ENCODE data around the gene INSRR.

INSRR gene

DNA sequence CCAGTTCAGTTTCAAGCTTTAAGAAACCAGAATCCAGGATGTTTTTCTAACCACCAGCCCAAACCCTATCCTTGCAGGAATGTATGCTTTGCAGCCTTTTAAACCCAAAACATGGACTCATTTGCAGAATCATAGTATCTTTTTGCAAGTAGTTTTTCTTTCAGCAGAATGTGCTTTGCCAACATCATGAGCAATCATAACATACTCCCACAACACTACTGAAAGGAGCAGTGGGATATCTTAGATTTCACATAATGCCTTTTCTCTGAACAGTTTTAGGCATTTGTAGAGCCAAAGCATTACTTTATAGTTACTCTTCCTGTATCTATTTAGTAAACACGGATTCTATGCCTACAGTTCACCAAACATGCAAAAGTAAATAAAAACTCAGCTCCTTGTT is 32.3 kb downstream of the INSRR start:
- no peak for DNase-seq (ENCODE audit: low spot score)

DNA sequence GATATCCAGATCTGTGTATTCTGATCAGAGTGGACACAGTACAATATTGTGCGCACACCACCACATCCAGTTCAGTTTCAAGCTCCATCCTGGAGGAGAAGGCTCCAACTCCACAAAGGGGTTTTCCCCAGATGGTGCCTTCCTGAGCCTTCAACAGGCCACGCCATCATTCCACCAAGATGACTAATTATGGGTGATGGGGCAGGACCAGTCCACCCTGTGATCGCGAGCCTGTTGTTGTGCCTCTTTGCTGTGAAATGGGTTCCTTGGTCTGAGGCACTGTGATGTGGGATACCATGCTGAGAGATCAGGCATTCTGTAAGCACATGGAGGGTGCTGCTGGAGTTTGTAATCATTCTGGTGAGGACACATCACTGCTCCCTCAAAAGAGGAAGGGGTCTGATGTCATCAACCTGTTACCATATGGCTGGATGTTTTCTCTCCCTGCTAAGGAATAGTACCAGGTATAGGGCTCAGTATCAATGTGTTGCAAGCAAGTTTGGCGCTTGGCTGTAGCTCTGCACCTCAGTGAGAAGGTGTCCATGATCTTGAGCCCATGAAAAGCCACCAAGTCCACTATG is 35.6 kb downstream of the INSRR start:
- DNase-seq (ENCODE audit: low spot score) = no peak

DNA sequence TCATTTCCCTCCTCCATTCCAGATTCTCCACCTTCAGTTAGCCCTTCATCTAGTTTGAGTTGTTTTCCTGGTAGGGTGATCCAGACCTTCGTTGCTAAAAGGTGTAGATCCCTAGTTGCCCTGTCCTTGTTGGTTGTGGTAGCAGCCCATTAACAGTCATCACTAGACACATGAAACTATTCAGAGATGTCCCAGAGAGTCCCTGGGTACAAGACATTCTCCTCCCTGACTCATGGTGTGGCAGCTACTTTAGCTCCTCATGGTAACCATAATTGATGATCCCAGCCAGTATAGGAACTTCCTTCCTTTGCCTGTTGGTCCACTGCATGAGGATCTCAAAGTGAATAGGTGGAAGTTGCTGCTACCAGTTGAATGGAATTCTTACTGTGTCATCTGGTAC is 36.2 kb downstream of the INSRR start:
- DNase-seq (ENCODE audit: low spot score) = no peak

DNA sequence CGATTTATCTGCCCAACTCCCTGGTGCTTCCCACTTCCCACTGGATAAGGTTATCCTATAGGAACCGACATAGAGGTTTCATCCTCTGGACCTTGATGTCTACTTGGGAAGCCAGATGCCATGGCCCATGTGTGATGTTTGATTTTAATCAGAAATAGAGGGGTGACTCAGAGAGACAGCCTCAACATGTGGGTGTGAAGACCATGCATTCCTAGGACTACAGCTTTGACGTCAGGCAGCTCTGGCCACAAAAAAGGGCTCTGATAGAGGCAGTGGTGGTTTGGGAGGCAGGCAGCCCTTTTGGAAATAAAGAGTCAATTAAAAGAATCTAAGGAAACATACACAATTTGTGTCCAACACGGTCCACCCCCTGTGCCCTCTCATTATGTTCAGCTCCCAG is 37.1 kb downstream of the INSRR start:
- peak; percentile 48 for DNase-seq (ENCODE audit: low spot score)

DNA sequence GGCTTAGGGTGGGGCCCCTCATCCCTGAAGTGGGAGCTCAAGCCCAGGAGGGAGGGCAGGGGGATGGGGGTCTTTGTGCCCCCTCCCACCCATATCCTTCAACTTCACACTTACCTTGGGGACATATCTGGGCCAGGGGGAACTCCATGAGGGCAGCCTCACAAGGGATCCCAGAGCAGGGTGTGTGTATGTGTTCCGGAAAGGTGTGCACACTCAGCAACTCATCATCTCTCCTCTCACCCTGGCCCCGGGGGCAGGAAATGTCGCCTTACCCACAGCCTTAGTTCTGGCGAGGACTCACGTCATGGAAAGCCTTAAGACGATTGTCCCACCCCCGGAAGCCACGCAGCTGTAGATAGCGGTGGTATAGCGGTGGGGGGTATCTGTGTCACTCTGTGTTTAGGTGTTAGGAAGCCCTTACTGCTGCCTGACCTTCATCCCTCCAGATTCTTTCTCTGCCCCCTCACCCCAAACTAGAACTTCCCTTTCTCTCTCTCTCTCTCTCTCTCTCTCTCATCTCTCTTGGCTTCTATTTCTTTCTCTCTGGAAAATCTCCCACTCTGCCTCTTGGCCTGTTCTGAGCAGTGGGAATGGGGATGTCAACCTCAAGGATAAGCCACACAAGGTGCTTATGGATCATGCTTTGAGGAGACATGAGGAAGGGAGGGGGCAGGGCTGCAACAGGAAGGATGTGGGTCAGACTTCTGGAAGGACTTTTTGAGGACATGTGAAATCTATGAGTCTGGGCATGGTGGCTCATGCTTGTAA is 42.2 kb downstream of the INSRR start, which contains the start of gene SH2D2A:
TSS of gene SH2D2A (minus strand) at position 288 of the 768 bp plus-strand sequence. CDS start at position 148, 140 bp downstream.
- no peak for DNase-seq (ENCODE audit: low spot score)

DNA sequence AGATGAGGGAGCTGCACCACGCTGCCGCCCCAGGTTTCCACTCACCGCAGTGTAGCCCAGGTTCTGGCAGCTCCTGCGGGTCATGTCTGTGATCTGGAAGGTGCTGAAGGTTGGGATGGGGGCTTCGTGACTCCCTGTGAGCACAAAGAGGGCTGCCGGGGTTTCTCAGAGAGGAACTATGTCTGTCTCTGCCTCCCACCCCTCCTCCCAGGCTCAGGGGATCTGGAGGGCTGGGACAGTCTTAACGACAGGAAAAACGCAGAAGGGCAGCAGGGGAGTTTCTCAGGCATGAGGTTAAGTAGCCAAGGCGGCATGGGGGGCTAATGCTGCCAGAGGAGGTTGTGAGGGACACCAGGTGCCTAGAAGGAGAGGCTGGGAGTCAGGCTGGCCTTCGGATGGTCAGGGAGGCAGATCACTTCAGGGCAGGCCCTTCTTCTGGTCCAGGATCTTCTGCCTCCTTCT is 42.9 kb downstream of the INSRR start:
- no peak for DNase-seq (ENCODE audit: low spot score)

DNA sequence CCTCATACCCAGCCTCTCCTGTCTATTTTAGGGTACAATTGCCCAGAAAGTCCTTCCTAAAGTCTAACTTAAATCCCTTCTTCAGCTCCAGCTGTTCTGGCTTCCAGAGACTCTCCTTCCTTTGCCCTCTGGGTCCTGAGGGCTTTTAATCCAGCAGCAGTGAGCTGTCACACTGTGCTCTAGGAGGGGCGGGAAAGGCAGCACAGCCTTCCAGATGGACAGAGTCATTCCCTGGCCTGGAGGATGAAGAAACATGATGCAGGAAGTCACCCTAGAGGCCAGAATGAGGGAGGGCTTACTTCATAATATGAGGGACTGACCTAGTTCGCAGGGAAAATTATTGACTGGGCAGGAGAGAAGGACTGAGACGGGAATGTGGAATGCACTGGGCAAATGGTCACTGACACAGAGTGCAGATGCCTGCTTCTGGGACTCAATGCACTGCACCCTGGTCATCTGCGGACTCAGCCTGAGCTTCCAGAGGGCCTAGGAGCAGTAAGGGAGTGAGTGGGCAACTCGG is 43.5 kb downstream of the INSRR start:
- no peak for DNase-seq (ENCODE audit: low spot score)

DNA sequence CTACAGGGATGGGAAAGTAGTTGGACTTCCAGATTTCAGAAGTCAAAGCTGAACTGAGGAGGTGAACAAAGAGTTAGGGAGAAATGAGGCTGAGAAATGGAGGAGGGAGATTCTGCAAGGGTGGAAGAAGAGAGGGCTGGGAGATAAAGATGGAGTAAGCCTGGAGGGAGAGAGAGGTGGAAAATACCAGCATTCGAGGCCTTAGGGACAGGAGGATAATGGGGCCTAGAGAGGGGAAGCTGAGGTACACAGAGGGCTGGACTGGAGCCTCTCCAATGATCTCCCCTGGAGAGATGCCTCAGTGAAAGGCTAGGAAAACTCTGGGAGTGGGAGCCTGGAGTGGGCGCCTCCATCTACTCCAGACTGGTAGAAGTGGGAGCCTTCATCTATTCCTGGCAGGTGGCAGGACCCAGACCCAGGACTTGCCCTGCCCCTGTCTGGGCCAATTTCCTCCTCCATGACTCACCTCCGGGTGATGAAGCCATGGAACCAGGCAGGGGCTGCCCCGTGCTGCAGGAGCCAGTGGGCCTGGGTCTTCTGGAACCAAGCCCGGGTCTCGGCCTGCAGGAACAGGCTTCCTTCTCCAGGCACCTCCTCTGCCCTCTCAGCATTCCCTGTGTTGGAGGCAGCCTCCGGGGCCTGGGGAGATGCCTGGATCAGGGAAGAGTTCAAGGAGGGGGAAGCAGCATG is 44.2 kb downstream of the INSRR start:
- no peak for DNase-seq (ENCODE audit: low spot score)

DNA sequence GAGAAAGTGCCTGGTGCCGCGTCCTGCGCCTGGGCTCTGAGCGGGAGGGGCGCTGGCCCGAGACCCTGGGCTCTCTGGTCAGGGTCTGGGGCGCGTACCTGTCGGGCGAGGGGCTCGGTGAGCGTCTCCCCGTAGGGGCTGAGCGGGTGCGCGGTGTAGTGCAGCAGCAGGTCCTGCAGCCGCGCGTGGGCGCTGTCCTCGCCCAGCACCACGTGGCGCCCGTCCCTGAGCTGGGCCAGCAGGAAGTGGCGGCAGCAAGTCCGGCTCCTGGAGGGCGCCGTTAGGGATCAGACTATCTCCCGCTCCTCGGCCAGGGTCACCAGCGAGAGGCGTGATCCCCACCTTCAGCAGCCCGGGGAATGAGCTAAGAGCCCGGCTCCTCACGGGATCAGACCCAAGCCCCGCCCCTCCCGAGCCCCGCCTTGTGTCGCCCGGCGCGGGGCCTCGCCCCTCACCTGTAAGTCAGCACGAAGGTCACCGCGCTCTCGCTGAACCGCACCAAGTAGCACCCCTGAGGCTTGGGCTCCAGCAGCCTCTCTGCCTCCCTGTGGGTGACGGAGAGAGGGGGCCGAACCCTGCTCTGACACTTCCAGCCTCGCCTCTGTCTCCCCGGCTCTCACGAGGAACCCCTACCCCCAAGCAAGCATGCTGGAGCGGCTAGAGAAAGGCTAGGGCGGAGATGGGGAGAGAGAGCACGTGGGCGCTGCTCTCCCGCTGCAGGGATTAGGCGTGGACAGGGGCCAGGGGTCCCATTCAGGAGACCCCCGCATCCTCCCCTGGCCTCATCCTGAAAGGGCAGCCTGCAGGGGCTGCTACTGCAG is 45.0 kb downstream of the INSRR start:
- peak; percentile 54 for DNase-seq (ENCODE audit: low spot score)

DNA sequence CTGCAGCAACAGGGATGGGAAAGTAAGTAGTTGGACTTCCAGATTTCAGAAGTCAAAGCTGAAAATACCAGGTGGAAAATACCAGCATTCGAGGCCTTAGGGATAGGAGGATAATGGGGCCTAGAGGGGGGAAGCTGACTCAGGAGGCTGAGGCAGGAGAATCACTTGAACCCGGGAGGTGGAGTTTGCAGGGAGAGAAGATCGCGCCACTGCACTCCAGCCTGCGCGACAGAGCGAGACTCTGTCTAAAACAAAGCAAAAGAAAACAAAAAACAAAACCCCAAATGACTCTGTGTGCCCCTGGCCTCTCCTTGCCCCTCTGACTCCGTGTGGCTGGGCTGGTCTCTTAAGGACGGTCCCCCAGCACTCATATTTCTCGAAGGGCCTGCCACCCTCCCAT is 45.6 kb downstream of the INSRR start:
- DNase-seq (ENCODE audit: low spot score) = no peak

DNA sequence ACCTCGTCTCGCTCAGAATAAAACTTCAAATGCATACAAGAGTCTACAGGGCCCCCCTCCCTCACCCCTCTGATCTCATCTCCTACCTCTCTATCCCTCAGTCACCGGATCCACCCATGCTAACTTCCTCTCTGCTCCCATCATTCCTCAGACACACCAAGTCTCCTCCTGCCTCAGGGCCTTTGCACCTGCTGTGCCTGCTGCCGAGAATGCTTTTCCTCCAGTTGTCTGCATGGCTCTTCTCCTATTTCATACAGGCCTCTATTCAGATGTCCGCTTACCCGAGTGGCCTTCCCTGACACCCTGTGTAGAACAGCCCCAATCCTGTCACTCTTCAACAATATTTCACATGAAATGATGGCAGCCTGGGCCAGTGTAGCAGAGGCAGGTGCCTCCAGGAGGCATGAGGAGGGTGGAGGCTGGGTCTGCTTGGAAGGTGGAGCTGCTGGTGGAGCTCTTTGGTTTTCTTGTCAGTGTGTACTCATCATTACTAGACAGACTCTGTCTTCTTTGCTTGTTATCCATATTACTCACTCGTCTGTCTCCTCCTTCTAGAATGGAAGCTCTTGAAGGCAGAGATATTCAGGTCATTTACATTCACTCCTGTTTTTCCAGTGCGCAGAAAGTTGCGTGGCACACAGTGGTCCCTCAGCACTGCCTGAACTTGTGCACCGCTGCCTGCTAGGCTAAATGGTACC is 46.5 kb downstream of the INSRR start:
- no peak for DNase-seq (ENCODE audit: low spot score)

DNA sequence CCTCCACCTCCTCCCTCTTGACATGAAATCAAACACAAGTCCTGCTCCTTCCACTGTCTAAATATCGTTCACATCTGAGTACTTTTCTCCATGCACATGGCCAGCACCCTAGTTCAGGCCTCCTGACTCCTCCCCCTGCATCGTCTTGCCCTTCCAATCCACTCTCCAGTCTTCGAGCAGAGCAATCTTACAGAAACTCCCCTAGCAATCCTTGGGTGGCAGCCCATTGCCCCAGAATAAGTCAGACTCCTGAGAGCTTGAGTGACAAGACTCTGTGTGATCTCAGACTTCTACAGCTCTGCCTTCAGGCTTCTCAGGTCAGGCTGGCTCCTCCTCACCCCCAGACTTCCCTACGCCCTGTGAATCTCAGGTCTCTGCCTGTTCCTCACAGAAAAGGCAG is 47.7 kb downstream of the INSRR start:
- DNase-seq (ENCODE audit: low spot score) = no peak

DNA sequence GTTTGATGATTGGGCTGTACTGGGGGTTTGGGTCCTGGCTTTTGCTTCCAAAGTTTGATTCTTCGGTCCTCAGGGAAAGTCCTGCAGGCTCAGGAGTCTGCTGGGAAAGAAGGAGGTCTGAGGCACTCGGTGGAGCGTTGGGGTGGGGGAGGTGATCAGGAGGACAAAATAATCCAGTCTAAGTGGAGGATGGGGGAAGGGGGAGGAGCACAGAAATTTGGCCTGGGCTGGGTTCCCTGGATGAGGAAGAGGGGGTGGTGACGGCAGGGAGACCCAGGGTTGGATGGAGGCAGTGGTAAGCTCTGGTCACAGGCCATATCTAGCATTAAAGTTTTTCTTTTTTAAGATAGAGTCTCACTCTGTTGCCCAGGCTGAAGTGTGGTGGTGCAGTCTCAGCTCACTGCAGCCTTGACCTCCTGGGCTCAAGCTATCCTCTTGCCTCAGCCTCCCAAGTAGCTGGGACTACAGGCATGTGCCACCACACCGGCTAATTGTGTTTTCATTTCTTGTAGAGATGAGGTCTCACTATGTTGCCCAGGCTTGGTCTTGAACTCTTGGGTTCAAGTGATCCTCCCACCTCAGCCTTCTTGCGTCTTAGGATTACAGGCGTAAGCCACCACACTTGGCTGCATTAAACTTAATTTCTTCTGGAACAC is 49.1 kb downstream of the INSRR start:
- DNase-seq (ENCODE audit: low spot score) = no peak

DNA sequence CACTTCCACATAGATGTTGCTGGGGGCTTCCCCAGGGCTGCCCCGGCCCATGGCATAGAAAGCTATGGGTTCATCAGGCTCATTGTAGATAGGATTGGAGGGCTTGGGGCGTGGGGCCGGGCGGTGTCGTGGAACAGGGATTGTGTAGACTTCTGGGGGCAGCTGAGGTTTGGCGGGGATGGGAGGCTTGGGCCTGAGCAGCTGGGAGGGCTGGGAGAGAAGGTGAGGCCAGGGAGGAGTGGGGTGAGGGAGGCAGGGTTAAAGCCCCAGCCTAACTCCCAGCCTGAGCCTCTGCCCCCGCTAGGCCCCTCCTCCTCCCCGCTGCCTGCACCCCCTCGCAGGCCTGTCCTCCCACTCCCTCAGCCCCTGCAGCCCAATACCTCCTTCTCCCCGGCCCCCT is 49.6 kb downstream of the INSRR start:
- no peak for DNase-seq (ENCODE audit: low spot score)

DNA sequence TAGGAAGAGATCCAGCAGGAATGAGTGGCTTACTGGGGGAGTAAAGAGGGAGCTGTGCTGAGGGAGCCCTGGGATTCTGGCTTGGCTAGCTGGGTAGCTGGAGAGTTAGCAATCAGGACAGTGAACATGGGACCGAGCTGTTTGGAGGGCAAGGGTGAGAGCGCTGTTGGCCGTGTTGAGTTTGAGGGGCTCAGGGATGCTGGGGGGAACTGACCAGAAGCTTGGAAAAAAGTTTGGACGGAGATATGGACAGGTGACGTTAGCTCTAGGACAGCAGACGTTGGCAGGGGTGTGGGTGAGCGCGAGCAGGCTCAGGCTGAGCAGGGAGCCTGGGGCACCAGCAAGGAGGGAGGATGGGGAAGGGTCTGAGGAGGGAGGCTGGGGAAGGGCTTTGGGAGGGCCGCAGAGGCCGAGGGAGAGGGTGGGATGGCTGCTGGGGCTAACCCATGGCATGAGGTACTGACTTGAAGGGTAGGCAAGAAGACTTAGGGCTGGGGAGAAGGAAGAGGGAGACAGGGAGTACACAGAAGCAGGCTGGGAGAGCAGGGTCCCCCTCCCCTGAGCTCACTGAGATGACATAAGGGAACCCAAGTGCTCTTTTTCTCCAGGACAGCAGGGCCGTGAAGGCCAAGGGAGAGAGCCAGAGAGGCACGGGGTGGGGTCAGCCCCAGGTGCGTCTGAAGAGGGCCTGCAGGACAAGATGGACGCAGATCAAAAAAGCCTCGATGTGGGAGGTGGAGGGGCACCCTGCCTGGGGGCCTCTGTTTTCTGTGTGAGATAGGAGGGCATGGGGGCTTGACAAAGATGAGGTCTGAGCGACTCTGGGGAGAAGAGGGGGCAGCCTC is 50.5 kb downstream of the INSRR start:
- DNase-seq (ENCODE audit: low spot score) = no peak

DNA sequence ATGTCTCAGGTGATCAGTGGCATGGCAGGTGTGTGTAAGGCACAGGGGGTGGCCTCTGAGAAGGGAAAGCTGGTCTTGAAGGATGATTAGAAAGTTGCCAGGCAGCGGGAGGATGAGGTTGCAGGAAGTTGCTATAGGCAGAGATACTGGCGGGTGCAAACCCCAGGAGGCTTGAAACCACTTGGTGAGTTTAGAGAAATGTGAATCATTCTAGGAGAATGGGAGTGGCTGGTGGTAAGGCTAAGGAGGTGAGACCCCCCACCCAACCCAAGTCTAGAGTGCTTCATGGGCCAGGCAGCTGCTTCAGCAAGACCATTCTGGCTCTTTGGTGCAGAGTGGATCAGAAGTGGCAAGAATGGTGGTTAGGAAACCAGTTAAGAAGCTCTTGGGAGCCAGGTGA is 51.3 kb downstream of the INSRR start:
- no peak for DNase-seq (ENCODE audit: low spot score)

DNA sequence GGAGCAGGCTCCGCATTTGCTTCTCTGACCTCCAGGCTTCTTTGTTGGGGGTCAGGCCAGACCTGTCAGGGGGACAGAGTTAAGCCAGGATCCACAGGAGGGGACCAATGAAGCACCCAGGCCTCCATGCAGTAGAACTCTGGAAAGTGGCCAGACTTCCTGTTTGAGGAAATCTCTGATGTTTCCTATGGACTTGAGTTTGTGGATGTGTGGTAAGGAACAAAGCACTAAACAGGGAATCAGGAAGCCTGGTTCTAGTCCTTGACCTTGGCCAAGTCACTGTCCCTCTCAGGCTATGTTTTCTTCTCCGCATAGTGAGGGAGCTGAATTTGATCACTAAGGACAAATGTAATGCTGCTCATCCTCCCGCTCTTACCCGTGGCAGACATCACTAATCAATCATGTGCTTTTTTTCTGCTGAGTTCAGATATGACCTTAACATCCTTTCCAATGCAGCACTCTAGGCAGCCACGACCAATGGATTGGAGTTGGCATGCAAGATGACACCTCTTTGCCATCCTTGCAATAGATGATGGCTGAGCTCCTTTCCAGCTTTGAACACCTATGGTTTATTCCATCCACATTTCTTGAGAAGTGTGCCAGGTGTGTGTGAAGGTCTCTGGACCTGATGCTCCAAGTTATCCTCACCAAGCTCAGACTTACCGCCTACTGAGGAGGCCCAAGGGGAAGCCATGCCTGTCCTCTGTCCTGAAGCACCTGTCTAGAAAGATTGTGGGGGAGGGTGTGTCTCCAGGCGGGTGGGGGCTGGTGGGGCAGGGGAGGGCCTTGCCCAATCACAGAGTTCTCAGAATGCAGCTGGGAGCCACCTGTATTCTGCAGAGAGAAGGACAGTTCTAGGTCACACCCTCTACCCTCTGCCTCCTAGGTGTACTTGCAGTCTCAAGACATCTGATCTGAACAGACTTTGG is 52.1 kb downstream of the INSRR start:
- DNase-seq (ENCODE audit: low spot score) = no peak

DNA sequence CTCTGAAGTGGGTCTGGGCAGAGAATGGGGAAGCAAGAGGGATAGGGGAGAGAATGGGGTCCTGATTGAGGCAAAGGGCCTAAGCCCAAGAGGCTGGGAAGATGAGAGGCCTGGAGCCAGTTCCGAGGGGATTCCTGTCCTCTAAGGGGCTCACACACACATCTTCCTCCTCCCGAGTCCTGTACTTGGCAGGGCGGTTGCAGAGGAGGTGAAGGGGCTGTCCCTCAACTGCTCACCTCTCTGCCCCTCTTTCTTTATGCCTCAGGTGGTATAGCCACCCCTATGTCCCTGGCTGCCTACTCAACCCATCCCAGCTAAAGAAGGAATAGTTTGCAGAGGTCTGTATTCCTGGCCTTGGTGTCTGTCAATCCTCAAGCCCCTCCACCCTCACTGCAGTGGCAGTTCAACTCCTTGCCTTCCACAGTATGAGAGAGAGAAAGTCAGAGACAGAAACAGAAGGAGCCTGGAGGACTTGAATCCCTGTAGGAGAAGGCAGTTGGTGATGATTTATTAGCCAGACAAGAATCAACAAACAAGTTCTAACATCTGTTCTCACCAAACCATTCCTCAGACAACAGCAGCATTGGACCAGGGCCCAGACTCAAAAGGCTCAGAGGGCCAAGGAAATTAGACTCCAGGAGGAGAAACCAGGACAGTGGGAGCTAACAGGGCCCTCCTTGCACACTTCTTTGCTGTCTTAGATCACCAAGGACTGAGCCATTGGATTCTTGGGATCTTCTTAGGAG is 53.0 kb downstream of the INSRR start:
- no peak for DNase-seq (ENCODE audit: low spot score)
